ENCODE data around the gene GEMIN7. TPM values are rescaled to one million over a fixed set of nuclear protein-coding genes. Genes with fewer than 3 reads are reported as not detected.

The GEMIN7 gene
- polyA plus RNA-seq, 2 of the 4 experiments (the other 2 are of a cell fraction): 42.2 to 86.0 TPM

- TF ChIP-seq, protein P1, sequence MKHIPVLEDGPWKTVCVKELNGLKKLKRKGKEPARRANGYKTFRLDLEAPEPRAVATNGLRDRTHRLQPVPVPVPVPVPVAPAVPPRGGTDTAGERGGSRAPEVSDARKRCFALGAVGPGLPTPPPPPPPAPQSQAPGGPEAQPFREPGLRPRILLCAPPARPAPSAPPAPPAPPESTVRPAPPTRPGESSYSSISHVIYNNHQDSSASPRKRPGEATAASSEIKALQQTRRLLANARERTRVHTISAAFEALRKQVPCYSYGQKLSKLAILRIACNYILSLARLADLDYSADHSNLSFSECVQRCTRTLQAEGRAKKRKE (CRISPR knock-in tag; IDR thresholded peaks at IDR 0.05; ENCODE audit: low read depth): no peak
Measured at GRCh38 chr19:45090034-45090433, 11.0 kb downstream of the GEMIN7 start (continued).

GRCh38 chr19:45090606-45091005 lies 11.5 kb downstream of the GEMIN7 start:
- no peak for TF ChIP-seq MYC (IDR thresholded peaks at IDR 0.05; ENCODE audit: borderline replicate concordance, low read length)
- CTCF ChIA-PET: interaction anchor here (0.6 to 1.8 kb wide), 5 partner anchors 13 to 31 kb away, joined by 3 to 6 read pairs (median 4); partner anchors contain the start of gene ZNF296
- 72% methylated on average over 5 of the region's 5 CpGs for WGBS (ENCODE audit: missing lambda C conversion rate)
- FAIRE-seq (no peak), DNase-seq (ENCODE audit: low read depth in 1 of 2, low spot score in 1 of 2) (no peak), ATAC-seq (no peak)
- H3K4me3 ChIP-seq: peak overlapping the region; percentile 39
- H3K4me1 ChIP-seq: peaks cover 26% of the 10 kb centered on the region
- peak overlapping the region; percentile 59 to 83 for H3K27ac ChIP-seq
- peak overlapping the region; percentile 96 for H3K4me2 ChIP-seq
- H3K9me3 ChIP-seq: no peaks in the 10 kb centered on the region
- POLR2A ChIA-PET: interaction anchor here (0.5 to 2.9 kb wide), 4 partner anchors 11 to 88 kb away, joined by 3 to 23 read pairs (median 17); partner anchors contain the start of genes BLOC1S3, CLASRP, GEMIN7 and TRAPPC6A

GRCh38 chr19:45091031-45091923 lies 12.2 kb downstream of the GEMIN7 start:
- DNase-seq (ENCODE audit: low read depth in 1 of 2, low spot score in 1 of 2): peak; percentile 99 to 100
- ChIA-PET POLR2A (interaction anchor here (0.7 to 2.9 kb wide), 13 partner anchors 9 to 247 kb away, joined by 3 to 23 read pairs (median 4); partner anchors contain the start of genes BLOC1S3, CLASRP, CLPTM1 and GEMIN7), CTCF (interaction anchor here (1.0 to 2.9 kb wide), 10 partner anchors 10 to 187 kb away, joined by 3 to 20 read pairs (median 4); partner anchors contain the start of gene TRAPPC6A)
- FAIRE-seq: peak; percentile 99
- no peaks in the 10 kb centered on the region for H3K9me3 ChIP-seq
- peak; percentile 84 to 87 for ATAC-seq
- peak overlapping the region; percentile 92 to 94 for H3K27ac ChIP-seq
- H3K4me1 ChIP-seq: peaks cover 32% of the 10 kb centered on the region
- peak overlapping the region; percentile 96 for H3K4me2 ChIP-seq
- H3K4me3 ChIP-seq: peak overlapping the region; percentile 86
- WGBS (ENCODE audit: missing lambda C conversion rate): 16% methylated on average over 64 of the region's 64 CpGs
- TF ChIP-seq CEBPB (IDR thresholded peaks at IDR 0.05): peak in 1 of 2 experiments; percentile 45; a peak in 1 of 4 replicates
- TF ChIP-seq FOSL2 (IDR thresholded peaks at IDR 0.05): no peak
- no peak for TF ChIP-seq FOSL2 (CRISPR knock-in tag; IDR thresholded peaks at IDR 0.05)
- TF ChIP-seq CHD4 (IDR thresholded peaks at IDR 0.05; ENCODE audit: borderline replicate concordance): no peak
- TF ChIP-seq RAD21 (conservative IDR thresholded peaks at IDR 0.05 in 1 of 2, IDR thresholded peaks at IDR 0.05 in 1 of 2): 0 out of 5 replicates have a peak, but pooled peaks of 1 of the 2 experiments have one; percentile 1
- TF ChIP-seq ZFP36 (IDR thresholded peaks at IDR 0.05; ENCODE audit: borderline replicate concordance, partially characterized antibody): peak; percentile 21
- TF ChIP-seq RARB (CRISPR knock-in tag; IDR thresholded peaks at IDR 0.05): 0 out of 2 replicates have a peak, but pooled peaks have one; percentile 30
- TF ChIP-seq, protein P2, sequence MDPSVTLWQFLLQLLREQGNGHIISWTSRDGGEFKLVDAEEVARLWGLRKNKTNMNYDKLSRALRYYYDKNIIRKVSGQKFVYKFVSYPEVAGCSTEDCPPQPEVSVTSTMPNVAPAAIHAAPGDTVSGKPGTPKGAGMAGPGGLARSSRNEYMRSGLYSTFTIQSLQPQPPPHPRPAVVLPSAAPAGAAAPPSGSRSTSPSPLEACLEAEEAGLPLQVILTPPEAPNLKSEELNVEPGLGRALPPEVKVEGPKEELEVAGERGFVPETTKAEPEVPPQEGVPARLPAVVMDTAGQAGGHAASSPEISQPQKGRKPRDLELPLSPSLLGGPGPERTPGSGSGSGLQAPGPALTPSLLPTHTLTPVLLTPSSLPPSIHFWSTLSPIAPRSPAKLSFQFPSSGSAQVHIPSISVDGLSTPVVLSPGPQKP (IDR thresholded peaks at IDR 0.05; ENCODE audit: low read depth, low read length): no peak
- TF ChIP-seq FOXS1 (CRISPR knock-in tag; IDR thresholded peaks at IDR 0.05): no peak
- peak; percentile 28; the same call in 1 of the 2 replicates for TF ChIP-seq MYC (IDR thresholded peaks at IDR 0.05; ENCODE audit: borderline replicate concordance, low read length)
- peak; percentile 66 to 93 for TF ChIP-seq JUN (IDR thresholded peaks at IDR 0.05)
- TF ChIP-seq ZC3H11A (IDR thresholded peaks at IDR 0.05): no peak
- TF ChIP-seq SMC3 (IDR thresholded peaks at IDR 0.05): 0 out of 3 replicates have a peak, but pooled peaks have one; percentile 8
- no peak for TF ChIP-seq ESRRA (IDR thresholded peaks at IDR 0.05; ENCODE audit: borderline replicate concordance, low read length)
- TF ChIP-seq GATA3 (IDR thresholded peaks at IDR 0.05; ENCODE audit: borderline replicate concordance): peak; percentile 52; the same call in 1 of the 2 replicates
- peak; percentile 80; the same call in 1 of the 2 replicates for TF ChIP-seq HOXA7 (CRISPR knock-in tag; IDR thresholded peaks at IDR 0.05)
- 0 out of 2 replicates have a peak, but pooled peaks have one; percentile 42 for TF ChIP-seq TFCP2L1 (CRISPR knock-in tag; IDR thresholded peaks at IDR 0.05)
- TF ChIP-seq, protein P3, sequence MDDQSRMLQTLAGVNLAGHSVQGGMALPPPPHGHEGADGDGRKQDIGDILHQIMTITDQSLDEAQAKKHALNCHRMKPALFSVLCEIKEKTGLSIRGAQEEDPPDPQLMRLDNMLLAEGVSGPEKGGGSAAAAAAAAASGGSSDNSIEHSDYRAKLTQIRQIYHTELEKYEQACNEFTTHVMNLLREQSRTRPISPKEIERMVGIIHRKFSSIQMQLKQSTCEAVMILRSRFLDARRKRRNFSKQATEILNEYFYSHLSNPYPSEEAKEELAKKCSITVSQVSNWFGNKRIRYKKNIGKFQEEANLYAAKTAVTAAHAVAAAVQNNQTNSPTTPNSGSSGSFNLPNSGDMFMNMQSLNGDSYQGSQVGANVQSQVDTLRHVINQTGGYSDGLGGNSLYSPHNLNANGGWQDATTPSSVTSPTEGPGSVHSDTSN (IDR thresholded peaks at IDR 0.05): peak; percentile 91
- peak; percentile 62 for TF ChIP-seq POLR2AphosphoS2 (conservative IDR thresholded peaks at IDR 0.05; ENCODE audit: low read length)
- 0 out of 2 replicates have a peak, but pooled peaks have one; percentile 12 for TF ChIP-seq RFX5 (IDR thresholded peaks at IDR 0.05)
- TF ChIP-seq E2F6 (IDR thresholded peaks at IDR 0.05; ENCODE audit: borderline replicate concordance, low read depth): peak; percentile 79; the same call in 1 of the 2 replicates
- TF ChIP-seq USF2 (IDR thresholded peaks at IDR 0.05): peak; percentile 87
- no peak for TF ChIP-seq SREBF2 (IDR thresholded peaks at IDR 0.05)
- TF ChIP-seq NPAS2 (CRISPR knock-in tag; IDR thresholded peaks at IDR 0.05; ENCODE audit: borderline replicate concordance): no peak

All from A549 (cell line).